GM10248 (cell line): ENCODE measurements around the gene TARBP2.

Source experiments
- CTCF ChIA-PET: fragments of 300-600 bp; sonication (Branson Sonifier 250); formaldehyde crosslinking; extraction: SDS; loops from one replicate; lab custom pipeline; 2021; ENCODE audit warnings: antibody characterized with exemption; lab: Yijun Ruan, JAX
- POLR2A ChIA-PET: fragments of 350-650 bp; sonication (Branson Sonifier 250); formaldehyde crosslinking; extraction: SDS; loops from one replicate; lab custom pipeline; 2020; ENCODE audit warnings: antibody characterized with exemption; lab: Yijun Ruan, JAX
- DNase-seq: peaks from one replicate; pipeline ENCODE4 v3.0.0; 2012; ENCODE audit errors: extremely low spot score
- TF ChIP-seq, protein P1 (sequence below): IDR thresholded peaks from 2 replicates; pipeline ENCODE4 v1.5.1; 2012; ENCODE audit warnings: mild to moderate bottlenecking, low read depth; ENCODE audit errors: extremely low read depth, missing control alignments, control extremely low read depth

The TARBP2 gene

DNA sequence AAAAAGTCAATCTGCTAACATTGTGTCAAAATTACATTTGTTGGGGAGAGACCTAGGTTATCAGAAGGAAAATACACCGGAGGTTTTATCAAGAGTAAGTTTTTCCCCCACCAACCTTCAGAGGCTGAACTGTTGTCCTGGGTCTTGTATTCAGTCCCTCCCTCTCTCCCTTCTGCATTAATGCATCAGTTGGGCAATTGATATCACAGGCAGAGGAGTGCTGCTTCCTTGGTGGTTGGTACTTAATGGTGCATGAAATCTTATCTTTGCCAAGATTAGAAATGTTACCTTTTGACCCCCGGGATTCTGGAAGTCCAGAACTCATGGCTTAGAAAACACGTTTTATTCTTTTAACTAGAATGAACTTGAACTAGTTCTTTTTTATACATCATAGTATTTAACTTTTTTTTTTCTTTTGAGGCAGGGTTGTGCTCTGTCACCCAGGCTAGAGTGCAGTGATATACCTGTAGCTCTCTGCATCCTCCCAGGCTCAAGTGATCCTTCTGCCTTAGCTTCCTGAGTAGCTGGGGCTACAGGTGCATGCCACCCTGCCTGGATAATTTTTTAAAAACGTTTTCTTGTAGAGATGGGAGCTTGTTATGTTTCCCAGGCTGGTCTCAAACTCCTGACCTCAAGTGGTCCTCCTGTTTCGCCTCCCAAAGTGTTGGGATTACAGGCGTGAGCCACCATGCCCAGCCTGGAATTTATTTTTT, 44.3 kb upstream of the TARBP2 start:
- CTCF ChIA-PET, result interaction anchor here (1.3 to 3.0 kb wide), 4 partner anchors 12 to 104 kb away, joined by 3 to 8 read pairs (median 6); no protein-coding TSS in a partner anchor
- TF ChIP-seq, protein P1, sequence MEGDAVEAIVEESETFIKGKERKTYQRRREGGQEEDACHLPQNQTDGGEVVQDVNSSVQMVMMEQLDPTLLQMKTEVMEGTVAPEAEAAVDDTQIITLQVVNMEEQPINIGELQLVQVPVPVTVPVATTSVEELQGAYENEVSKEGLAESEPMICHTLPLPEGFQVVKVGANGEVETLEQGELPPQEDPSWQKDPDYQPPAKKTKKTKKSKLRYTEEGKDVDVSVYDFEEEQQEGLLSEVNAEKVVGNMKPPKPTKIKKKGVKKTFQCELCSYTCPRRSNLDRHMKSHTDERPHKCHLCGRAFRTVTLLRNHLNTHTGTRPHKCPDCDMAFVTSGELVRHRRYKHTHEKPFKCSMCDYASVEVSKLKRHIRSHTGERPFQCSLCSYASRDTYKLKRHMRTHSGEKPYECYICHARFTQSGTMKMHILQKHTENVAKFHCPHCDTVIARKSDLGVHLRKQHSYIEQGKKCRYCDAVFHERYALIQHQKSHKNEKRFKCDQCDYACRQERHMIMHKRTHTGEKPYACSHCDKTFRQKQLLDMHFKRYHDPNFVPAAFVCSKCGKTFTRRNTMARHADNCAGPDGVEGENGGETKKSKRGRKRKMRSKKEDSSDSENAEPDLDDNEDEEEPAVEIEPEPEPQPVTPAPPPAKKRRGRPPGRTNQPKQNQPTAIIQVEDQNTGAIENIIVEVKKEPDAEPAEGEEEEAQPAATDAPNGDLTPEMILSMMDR, result no peak
- POLR2A ChIA-PET, result interaction anchor here (0.7 to 1.4 kb wide), 5 partner anchors 8 to 237 kb away, joined by 3 to 4 read pairs (median 3); partner anchors contain the start of gene TARBP2
- DNase-seq, result no peak

GRCh38 chr12:53459097-53459496, 42.0 kb upstream of the TARBP2 start:
- no peak for DNase-seq
- ChIA-PET POLR2A (interaction anchor here (0.6 to 1.7 kb wide), 4 partner anchors 9 to 42 kb away, joined by 3 to 8 read pairs (median 6); partner anchors contain the start of gene TARBP2), CTCF (interaction anchor here (0.7 to 2.0 kb wide), 6 partner anchors 10 to 114 kb away, joined by 3 to 4 read pairs (median 3); partner anchors contain the start of gene NPFF)
- TF ChIP-seq, protein P1, result no peak

- TF ChIP-seq, protein P1, result no peak
- POLR2A ChIA-PET, result interaction anchor here (1.4 kb wide), 1 partner anchor 17 kb away, joined by 3 read pairs; no protein-coding TSS in a partner anchor
- CTCF ChIA-PET, result interaction anchor here (1.7 to 2.0 kb wide), 2 partner anchors 11 to 12 kb away, joined by 4 to 6 read pairs; no protein-coding TSS in a partner anchor
- no peak for DNase-seq
Measured at GRCh38 chr12:53461059-53461458, 40.0 kb upstream of the TARBP2 start.

- TF ChIP-seq, protein P1, result no peak
- POLR2A ChIA-PET, result interaction anchor here (0.6 to 1.4 kb wide), 3 partner anchors 15 to 20 kb away, joined by 3 read pairs; partner anchors contain the start of gene PRR13
- no peak for DNase-seq
- CTCF ChIA-PET, result interaction anchor here (0.9 to 2.0 kb wide), 4 partner anchors 10 to 20 kb away, joined by 3 to 6 read pairs (median 4); no protein-coding TSS in a partner anchor
Measured at GRCh38 chr12:53461591-53461990, 39.5 kb upstream of the TARBP2 start.

DNA sequence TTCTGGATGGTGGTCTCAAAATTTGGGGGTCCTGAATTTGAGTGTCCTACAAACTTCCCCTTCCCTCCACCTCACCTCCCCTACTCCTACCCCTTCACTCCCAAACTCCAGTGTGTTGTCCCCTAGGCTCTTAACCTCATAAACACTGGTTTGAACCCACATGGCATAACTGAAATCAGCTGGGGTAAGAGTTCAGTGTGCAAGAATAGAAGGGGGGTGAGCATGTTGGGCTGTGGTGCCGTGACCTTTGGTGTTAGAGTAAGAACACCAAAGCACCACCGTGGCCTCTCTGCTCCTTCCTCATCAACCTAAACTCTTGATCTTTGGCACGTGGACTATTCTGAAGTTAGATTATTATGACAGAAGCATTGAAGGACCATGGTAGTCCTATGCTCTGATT, 38.1 kb upstream of the TARBP2 start:
- CTCF ChIA-PET, result interaction anchor here (1.0 to 3.4 kb wide), 2 partner anchors 12 to 110 kb away, joined by 3 to 22 read pairs; no protein-coding TSS in a partner anchor

More for the DNA sequence above, 38.1 kb upstream of the TARBP2 start:
- DNase-seq, result no peak
- POLR2A ChIA-PET, result no interaction called here
- TF ChIP-seq, protein P1, result no peak
